GM12891 (cell line): ENCODE results near the gene ELL.

ENCODE experiments used
- POLR2A ChIP-seq: IDR thresholded peaks from 2 replicates; pipeline ENCODE4 v1.6.1; 2011; ENCODE audit warnings: low read depth, low read length, control low read depth
- POLR2AphosphoS5 ChIP-seq: IDR thresholded peaks from 2 replicates; pipeline ENCODE4 v1.6.1; 2011; ENCODE audit warnings: low read depth, low read length, control low read depth
- TAF1 ChIP-seq: IDR thresholded peaks from 2 replicates; pipeline ENCODE4 v1.6.1; 2011; ENCODE audit warnings: low read depth, low read length, control low read depth

GRCh38 chr19:18440936-18441803 is 80.7 kb downstream of the ELL start:
- TF ChIP-seq POLR2A (no peak), POLR2AphosphoS5 (no peak), TAF1 (no peak)
